Activated naive CD4-positive, alpha-beta T cell treated with anti-CD3 and anti-CD28 coated beads for 36 hours (primary cell): ENCODE measurements around the gene HCN4. TPM values are rescaled to one million over a fixed set of nuclear protein-coding genes. Genes with fewer than 3 reads are reported as not detected.

Experiments
- CTCF ChIA-PET: fragments of 350-600 bp; sonication (Branson Sonifier 250); formaldehyde crosslinking; loops from one replicate; lab custom pipeline; 2021; ENCODE audit warnings: antibody characterized with exemption; lab: Charles Lee
- DNase-seq: peaks from one replicate; pipeline ENCODE4 v3.0.0-alpha.2; 2020
- H3K27ac Mint-ChIP-seq: one replicate; pipeline ENCODE4 v1.8.0; 2021; ENCODE audit warnings: mild to moderate bottlenecking, mixed read lengths
- H3K27me3 Mint-ChIP-seq: one replicate; pipeline ENCODE4 v1.8.0; 2021; ENCODE audit warnings: low read depth, mixed read lengths
- H3K36me3 Mint-ChIP-seq: one replicate; pipeline ENCODE4 v1.8.0; 2021; ENCODE audit warnings: low read depth, mixed read lengths
- H3K4me1 Mint-ChIP-seq: one replicate; pipeline ENCODE4 v1.8.0; 2021; ENCODE audit warnings: low read depth, mixed read lengths
- H3K4me3 Mint-ChIP-seq: one replicate; pipeline ENCODE4 v1.8.0; 2021; ENCODE audit warnings: mild to moderate bottlenecking, moderate library complexity, mixed read lengths
- H3K9me3 Mint-ChIP-seq: one replicate; pipeline ENCODE4 v1.8.0; 2021; ENCODE audit warnings: mixed read lengths
- intact Hi-C: fragments of 100-400 bp; cut with micrococcal nuclease; formaldehyde crosslinking; loops from one replicate; pipeline ENCODE4 v1.15.1; 2023
- total RNA-seq, 2 experiments: library from RNA; stranded (reverse); gene quantifications; one replicate each; pipeline ENCODE4 v1.2.3, GENCODE V29; 2021

HCN4 gene
- total RNA-seq, 2 experiments from 2014 or later: not detected

GRCh38 chr15:73389539-73389938 lies 20.8 kb upstream of the HCN4 start:
- peaks cover 15% of the 10 kb centered on the region for H3K27me3 Mint-ChIP-seq
- H3K9me3 Mint-ChIP-seq: no peaks in the 10 kb centered on the region
- no peak overlapping the region for H3K27ac Mint-ChIP-seq
- H3K36me3 Mint-ChIP-seq: no peaks in the 10 kb centered on the region
- no peaks in the 10 kb centered on the region for H3K4me1 Mint-ChIP-seq
- CTCF ChIA-PET: no interaction called here
- intact Hi-C loops: no loop called here
- DNase-seq: no peak
- no peak overlapping the region for H3K4me3 Mint-ChIP-seq

DNA sequence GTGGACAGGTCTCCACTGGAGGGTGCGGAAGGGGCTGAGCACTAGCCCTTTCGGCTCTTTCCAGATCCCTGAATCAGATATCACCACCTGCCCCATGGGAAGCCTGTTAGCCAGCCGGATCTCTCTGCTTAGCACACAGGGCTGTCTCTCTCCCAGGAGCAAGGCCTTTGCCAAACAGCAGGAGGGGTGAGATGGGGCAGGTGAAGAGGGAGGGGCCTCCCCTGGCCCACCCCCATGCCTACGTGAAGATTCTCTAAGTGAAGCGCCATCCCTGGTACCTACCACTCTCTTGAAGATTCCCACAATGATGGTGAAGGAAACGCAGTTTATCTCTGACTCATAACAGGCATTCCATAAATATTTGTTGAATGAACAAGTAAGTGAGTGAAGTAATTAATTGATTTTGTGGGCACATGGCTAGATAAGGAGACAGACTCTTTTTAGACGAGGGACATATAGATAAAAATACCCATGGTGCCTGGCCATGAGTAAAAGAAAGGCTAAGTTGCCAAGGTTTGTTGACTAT lies 19.6 kb upstream of the HCN4 start:
- no peaks in the 10 kb centered on the region for H3K36me3 Mint-ChIP-seq
- H3K4me3 Mint-ChIP-seq: no peak overlapping the region
- peaks cover 14% of the 10 kb centered on the region for H3K27me3 Mint-ChIP-seq
- no peak for DNase-seq
- intact Hi-C loops: no loop called here
- CTCF ChIA-PET: no interaction called here
- no peak overlapping the region for H3K27ac Mint-ChIP-seq
- H3K9me3 Mint-ChIP-seq: no peaks in the 10 kb centered on the region
- H3K4me1 Mint-ChIP-seq: no peaks in the 10 kb centered on the region

DNA sequence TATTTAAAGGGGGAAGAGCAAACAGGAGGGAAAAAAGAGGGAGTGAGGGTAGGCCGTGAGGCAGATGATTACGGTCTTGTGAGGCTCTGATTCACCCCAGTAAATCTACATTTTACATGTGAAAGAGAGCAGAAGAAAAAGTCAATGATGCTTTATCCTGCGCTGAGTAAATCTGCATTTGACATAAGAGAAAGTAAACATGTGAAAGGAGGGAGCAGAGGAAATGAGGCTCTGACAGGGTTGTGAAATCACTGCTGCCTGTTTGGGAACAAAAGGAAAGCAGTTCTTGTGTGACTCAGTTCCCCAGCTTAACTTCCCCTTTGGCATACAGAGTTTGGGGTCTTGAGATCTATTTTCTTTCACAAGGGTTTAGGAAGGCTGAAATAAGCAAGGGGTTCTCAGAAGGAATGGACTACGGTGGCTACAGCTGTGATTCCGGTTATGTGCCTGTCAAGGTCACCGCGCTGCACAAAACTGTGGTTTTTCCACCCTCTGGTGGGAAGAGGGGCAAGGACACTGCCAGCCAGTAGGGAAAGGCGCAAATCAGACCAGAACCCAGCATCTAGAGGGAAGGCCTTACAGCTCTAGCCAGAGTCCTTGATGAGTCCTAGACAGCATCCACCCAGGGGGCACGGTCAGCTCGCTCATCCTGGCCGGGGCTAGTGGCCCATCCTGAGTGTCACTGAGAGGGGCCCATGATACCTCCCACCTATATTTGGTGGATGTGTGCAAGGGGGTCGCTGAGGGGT lies 18.9 kb upstream of the HCN4 start:
- no peak for DNase-seq
- CTCF ChIA-PET: no interaction called here
- Mint-ChIP-seq H3K27ac (no peak overlapping the region), H3K36me3 (no peaks in the 10 kb centered on the region), H3K4me3 (no peak overlapping the region), H3K9me3 (no peaks in the 10 kb centered on the region), H3K27me3 (peaks cover 14% of the 10 kb centered on the region), H3K4me1 (no peaks in the 10 kb centered on the region)
- intact Hi-C loops: no loop called here

DNA sequence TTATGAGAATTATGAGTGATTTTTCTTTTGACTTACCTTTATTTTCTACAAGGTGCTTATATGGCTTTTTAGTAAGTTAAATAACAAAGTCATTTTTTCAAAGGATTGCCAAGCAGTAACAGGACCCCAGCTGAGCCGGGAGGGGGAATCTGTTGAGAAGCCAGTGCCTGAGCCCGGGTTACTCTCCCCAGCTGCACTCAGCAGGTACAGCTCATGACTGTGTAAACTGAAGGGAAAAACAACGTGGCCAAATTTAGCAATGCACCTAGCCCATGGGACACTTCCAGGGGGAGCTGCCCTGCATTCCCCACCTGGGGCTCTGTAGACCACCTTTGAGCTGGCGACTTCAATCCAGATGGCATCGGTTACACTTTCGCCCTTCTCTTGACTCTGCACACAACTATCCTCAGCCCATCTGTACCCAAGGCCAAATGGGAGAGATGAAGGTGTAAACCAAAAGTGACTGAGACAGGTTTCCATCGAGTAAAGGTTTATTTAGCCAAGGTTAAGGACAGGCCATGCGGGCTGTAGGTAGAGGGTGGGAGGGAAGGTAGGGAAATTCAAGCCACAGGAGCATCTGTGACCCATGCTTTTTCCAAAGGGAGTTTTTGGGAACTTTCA lies 18.2 kb upstream of the HCN4 start:
- intact Hi-C loops: no loop called here
- Mint-ChIP-seq H3K36me3 (no peaks in the 10 kb centered on the region), H3K27ac (no peak overlapping the region), H3K27me3 (peaks cover 14% of the 10 kb centered on the region), H3K9me3 (no peaks in the 10 kb centered on the region), H3K4me3 (no peak overlapping the region), H3K4me1 (no peaks in the 10 kb centered on the region)
- DNase-seq: no peak
- CTCF ChIA-PET: no interaction called here

- peaks cover 4% of the 10 kb centered on the region for H3K9me3 Mint-ChIP-seq
- no peak overlapping the region for H3K27ac Mint-ChIP-seq
- peaks cover 3% of the 10 kb centered on the region for H3K36me3 Mint-ChIP-seq
- no peaks in the 10 kb centered on the region for H3K4me1 Mint-ChIP-seq
- CTCF ChIA-PET: no interaction called here
- no peak for DNase-seq
- intact Hi-C loops: no loop called here
- H3K4me3 Mint-ChIP-seq: no peak overlapping the region
- peaks cover 20% of the 10 kb centered on the region for H3K27me3 Mint-ChIP-seq
Observed at GRCh38 chr15:73386238-73386637, 17.5 kb upstream of the HCN4 start.

DNA sequence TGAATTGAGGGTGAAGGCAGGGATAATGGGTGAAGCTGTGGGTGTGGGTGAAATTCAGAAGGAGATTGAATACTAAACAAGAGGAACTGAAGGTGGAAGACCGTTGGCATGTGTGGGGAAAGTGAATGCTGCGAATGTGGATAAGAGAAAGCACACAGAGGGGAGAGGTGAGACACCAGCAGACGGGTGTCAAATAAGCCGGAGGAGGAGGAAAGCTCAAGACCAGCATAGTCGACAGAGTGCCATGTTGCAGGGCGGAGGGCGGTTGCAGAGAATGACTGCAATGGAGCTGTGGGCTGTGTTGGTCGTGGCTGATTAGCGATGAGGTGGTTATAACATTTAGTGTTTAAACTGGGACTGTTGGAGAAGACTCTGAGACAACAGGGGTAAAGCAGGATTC lies 16.4 kb upstream of the HCN4 start:
- DNase-seq: no peak

DNA sequence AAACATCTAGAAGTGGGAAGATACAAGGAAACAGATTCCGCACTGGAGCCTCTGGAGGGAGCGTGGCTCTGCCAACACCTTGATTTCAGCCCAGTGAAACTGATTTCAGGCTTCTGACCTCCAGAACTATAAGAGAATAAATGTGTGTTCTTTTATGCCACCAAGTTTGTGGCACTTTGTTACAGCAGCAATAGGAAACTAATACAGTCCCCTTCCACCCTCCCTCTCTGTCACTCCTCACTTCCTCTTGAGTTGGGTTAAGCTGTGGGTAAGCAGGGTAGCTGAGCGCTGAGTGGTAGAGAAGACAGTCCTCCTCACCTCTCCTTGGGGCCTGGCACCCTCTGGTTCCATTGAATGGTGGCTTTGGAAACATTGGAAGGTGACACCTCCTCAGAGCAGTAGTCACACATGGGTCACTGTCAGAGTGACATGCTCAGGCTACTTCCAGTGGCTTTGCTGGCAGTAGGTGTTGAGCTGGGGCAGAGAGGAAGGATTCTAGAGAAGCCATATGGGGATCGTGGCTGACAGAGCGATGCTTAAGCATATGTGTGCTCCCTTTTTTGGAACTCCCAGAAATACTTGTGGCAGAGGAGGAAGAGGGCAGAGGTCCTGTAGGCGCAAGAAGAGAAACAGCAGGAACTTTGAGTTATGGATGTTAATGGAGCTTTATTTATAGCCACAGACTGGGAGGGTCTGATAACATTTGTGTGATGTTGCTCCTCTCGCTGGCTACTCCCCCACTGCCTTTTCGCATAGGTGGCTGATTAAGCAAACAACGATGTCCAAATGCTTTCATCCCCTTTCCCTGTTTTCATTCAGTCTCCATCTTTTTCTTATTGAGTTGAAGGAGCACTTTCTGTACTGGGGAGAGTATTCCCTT lies 14.8 kb upstream of the HCN4 start:
- CTCF ChIA-PET: no interaction called here
- Mint-ChIP-seq H3K4me1 (no peaks in the 10 kb centered on the region), H3K4me3 (no peak overlapping the region), H3K36me3 (peaks cover 3% of the 10 kb centered on the region), H3K27ac (no peak overlapping the region), H3K9me3 (peaks cover 10% of the 10 kb centered on the region), H3K27me3 (peaks cover 27% of the 10 kb centered on the region)
- intact Hi-C loops: no loop called here
- DNase-seq: no peak

More for the DNA sequence above, 16.4 kb upstream of the HCN4 start:
- CTCF ChIA-PET: no interaction called here
- Mint-ChIP-seq H3K4me1 (no peaks in the 10 kb centered on the region), H3K36me3 (peaks cover 3% of the 10 kb centered on the region), H3K9me3 (peaks cover 10% of the 10 kb centered on the region), H3K4me3 (no peak overlapping the region), H3K27me3 (peaks cover 27% of the 10 kb centered on the region), H3K27ac (no peak overlapping the region)
- intact Hi-C loops: no loop called here

DNA sequence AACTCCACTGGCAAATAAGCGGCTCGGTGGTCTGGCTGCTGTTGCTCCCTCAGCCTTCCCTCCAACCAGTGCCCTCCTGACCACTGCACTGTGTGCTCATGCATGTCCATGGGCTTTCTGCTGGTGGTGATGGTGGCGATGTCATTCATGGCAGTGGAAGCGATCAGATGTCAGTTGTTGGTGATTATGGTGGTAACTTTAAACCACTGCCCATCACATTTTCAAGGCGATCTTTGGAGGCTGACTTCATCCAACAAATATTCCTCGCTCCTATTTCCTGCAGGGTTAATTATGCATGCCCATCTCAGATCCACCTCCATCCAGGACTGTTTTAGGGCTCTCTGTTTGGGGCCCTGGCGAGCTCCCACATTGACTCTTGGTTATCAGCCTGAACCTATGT lies 13.4 kb upstream of the HCN4 start:
- H3K4me1 Mint-ChIP-seq: no peaks in the 10 kb centered on the region
- DNase-seq: no peak
- no peak overlapping the region for H3K27ac Mint-ChIP-seq
- peaks cover 3% of the 10 kb centered on the region for H3K36me3 Mint-ChIP-seq
- intact Hi-C loops: no loop called here
- H3K9me3 Mint-ChIP-seq: peaks cover 10% of the 10 kb centered on the region
- no peak overlapping the region for H3K4me3 Mint-ChIP-seq
- CTCF ChIA-PET: no interaction called here
- peaks cover 23% of the 10 kb centered on the region for H3K27me3 Mint-ChIP-seq

DNA sequence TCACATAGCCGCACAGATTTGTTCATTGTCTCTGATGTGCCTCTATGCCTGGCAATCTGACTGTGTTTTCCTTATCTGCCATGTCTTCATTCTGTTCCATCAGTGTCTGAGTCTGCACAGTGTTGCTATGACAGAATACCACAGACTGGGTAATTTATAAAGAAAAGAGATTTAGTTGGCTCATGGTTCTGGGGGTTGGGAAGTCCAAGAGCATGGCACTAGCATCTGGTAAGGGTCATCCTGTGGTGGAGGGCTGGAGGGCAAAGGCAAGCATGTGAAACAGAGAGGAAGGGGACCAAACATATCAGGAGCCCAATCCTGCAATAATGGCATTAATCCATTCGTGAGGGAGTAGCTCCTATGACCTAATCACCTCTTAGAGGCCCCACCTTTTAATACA lies 11.9 kb upstream of the HCN4 start:
- Mint-ChIP-seq H3K4me3 (no peak overlapping the region), H3K27me3 (peaks cover 20% of the 10 kb centered on the region), H3K27ac (no peak overlapping the region), H3K36me3 (peaks cover 3% of the 10 kb centered on the region), H3K9me3 (peaks cover 10% of the 10 kb centered on the region), H3K4me1 (no peaks in the 10 kb centered on the region)
- intact Hi-C loops: no loop called here
- CTCF ChIA-PET: no interaction called here
- DNase-seq: no peak

DNA sequence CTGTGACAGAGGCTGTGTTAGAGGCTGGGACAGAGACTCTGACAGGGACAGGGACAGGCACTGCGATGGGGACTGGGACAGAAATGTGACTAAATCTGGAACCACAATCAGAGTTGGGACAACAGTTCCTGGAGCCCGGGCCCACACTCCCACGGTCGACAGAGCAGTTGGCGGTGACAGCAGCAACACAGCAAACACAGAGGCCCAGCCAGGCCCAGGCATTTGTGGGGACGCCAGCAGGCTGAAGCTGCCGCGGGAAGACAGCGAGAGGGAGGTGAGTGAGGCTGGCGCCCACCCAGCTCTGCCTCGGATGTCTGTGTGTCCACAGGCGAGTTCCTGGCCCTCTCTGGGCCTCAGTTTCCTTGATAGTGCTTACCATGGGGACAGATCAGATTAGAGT lies 9.3 kb upstream of the HCN4 start:
- H3K9me3 Mint-ChIP-seq: peaks cover 10% of the 10 kb centered on the region
- intact Hi-C loops: no loop called here
- H3K36me3 Mint-ChIP-seq: peaks cover 3% of the 10 kb centered on the region
- CTCF ChIA-PET: no interaction called here
- no peaks in the 10 kb centered on the region for H3K4me1 Mint-ChIP-seq
- no peak overlapping the region for H3K27ac Mint-ChIP-seq
- no peak for DNase-seq
- H3K27me3 Mint-ChIP-seq: peaks cover 17% of the 10 kb centered on the region
- no peak overlapping the region for H3K4me3 Mint-ChIP-seq

- H3K27me3 Mint-ChIP-seq: peaks cover 16% of the 10 kb centered on the region
- DNase-seq: no peak
- H3K27ac Mint-ChIP-seq: no peak overlapping the region
- CTCF ChIA-PET: no interaction called here
- no peaks in the 10 kb centered on the region for H3K36me3 Mint-ChIP-seq
- H3K9me3 Mint-ChIP-seq: peaks cover 1% of the 10 kb centered on the region
- intact Hi-C loops: no loop called here
- H3K4me3 Mint-ChIP-seq: no peak overlapping the region
- H3K4me1 Mint-ChIP-seq: no peaks in the 10 kb centered on the region
Observed at GRCh38 chr15:73375755-73376305, 7.1 kb upstream of the HCN4 start.

DNA sequence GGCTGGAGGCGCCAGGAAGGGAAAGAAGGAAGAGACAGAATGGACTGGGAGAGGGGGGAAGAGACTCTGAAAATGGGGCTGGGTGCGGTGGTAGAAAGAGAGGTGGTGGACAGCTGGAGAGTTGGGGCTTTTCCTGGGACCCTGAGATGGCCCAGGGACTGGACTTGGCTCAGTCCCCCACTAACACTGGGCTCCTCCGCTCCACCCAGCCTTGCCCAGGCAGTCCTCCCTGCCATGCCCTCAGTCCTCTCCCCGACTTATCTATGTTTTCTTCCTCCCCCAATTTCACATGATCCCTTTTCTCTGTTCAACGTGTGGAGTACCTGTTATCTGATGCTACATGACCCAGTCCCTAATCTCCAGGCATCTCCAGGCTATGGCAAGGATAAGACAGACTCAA lies 6.3 kb upstream of the HCN4 start:
- no peaks in the 10 kb centered on the region for H3K36me3 Mint-ChIP-seq
- H3K9me3 Mint-ChIP-seq: no peaks in the 10 kb centered on the region
- peaks cover 15% of the 10 kb centered on the region for H3K27me3 Mint-ChIP-seq
- CTCF ChIA-PET: no interaction called here
- intact Hi-C loops: no loop called here
- no peak for DNase-seq
- H3K27ac Mint-ChIP-seq: no peak overlapping the region
- H3K4me1 Mint-ChIP-seq: no peaks in the 10 kb centered on the region
- no peak overlapping the region for H3K4me3 Mint-ChIP-seq
